ENCODE measurements around the gene AAR2. TPM values are rescaled to one million over a fixed set of nuclear protein-coding genes. Genes with fewer than 3 reads are reported as not detected.

AAR2 gene
- total RNA-seq (33.5 and 36.0 TPM in 2 replicates), polyA plus RNA-seq (42.2 and 43.5 TPM in 2 replicates)

GRCh38 chr20:36235892-36236785 is at the start of gene AAR2:
Gene AAR2 (plus strand): TSS chr20:36236478. CDS start chr20:36239869, 3,391 bp downstream.
- peak within 1 kb of the TSS; percentile 87 for H3K27ac ChIP-seq

GRCh38 chr20:36193977-36194712 is 42.1 kb upstream of the AAR2 start:
- Histone ChIP-seq H3K9me3 (ENCODE audit: low read depth) (no peaks in the 10 kb centered on the region), H3K4me1 (ENCODE audit: low read depth) (no peaks in the 10 kb centered on the region), H3K4me3 (no peak overlapping the region), H3K36me3 (peaks cover 10% of the 10 kb centered on the region), H3K27ac (no peak overlapping the region), H3K27me3 (no peaks in the 10 kb centered on the region)
- TF ChIP-seq CTCF (IDR thresholded peaks at IDR 0.05; ENCODE audit: low read depth, low read length), result no peak
- no peak for DNase-seq (ENCODE audit: low read depth in 1 of 2, low spot score in 1 of 2)

More at GRCh38 chr20:36235892-36236785, at the start of gene AAR2:
- no peak for TF ChIP-seq CTCF (IDR thresholded peaks at IDR 0.05; ENCODE audit: low read depth, low read length)
- H3K27me3 ChIP-seq, result no peaks in the 10 kb centered on the region
- peaks cover 11% of the 10 kb centered on the region for H3K4me1 ChIP-seq (ENCODE audit: low read depth)
- DNase-seq (ENCODE audit: low read depth in 1 of 2, low spot score in 1 of 2), result peak; percentile 86
- H3K4me3 ChIP-seq, result peak within 1 kb of the TSS; percentile 62
- H3K36me3 ChIP-seq, result peaks cover 12% of the 10 kb centered on the region
- no peaks in the 10 kb centered on the region for H3K9me3 ChIP-seq (ENCODE audit: low read depth)

- Histone ChIP-seq H3K27me3 (no peaks in the 10 kb centered on the region), H3K27ac (no peak overlapping the region), H3K9me3 (ENCODE audit: low read depth) (no peaks in the 10 kb centered on the region), H3K4me1 (ENCODE audit: low read depth) (peaks cover 5% of the 10 kb centered on the region), H3K4me3 (no peak overlapping the region), H3K36me3 (peaks cover 7% of the 10 kb centered on the region)
- TF ChIP-seq CTCF (IDR thresholded peaks at IDR 0.05; ENCODE audit: low read depth, low read length), result no peak
- no peak for DNase-seq (ENCODE audit: low read depth in 1 of 2, low spot score in 1 of 2)
These were observed 39.6 kb upstream of the AAR2 start for GRCh38 chr20:36196676-36197075.

GRCh38 chr20:36197271-36197670 is 39.0 kb upstream of the AAR2 start:
- no peaks in the 10 kb centered on the region for H3K9me3 ChIP-seq (ENCODE audit: low read depth)
- H3K27ac ChIP-seq, result no peak overlapping the region
- H3K4me3 ChIP-seq, result no peak overlapping the region
- peaks cover 5% of the 10 kb centered on the region for H3K4me1 ChIP-seq (ENCODE audit: low read depth)
- no peak for DNase-seq (ENCODE audit: low read depth in 1 of 2, low spot score in 1 of 2)
- no peaks in the 10 kb centered on the region for H3K27me3 ChIP-seq
- TF ChIP-seq CTCF (IDR thresholded peaks at IDR 0.05; ENCODE audit: low read depth, low read length), result no peak
- H3K36me3 ChIP-seq, result peaks cover 7% of the 10 kb centered on the region

GRCh38 chr20:36199345-36200257 is 36.7 kb upstream of the AAR2 start:
- peak; percentile 97 for TF ChIP-seq CTCF (IDR thresholded peaks at IDR 0.05; ENCODE audit: low read depth, low read length)
- DNase-seq (ENCODE audit: low read depth in 1 of 2, low spot score in 1 of 2), result peak; percentile 86 to 87
- H3K4me3 ChIP-seq, result no peak overlapping the region
- H3K9me3 ChIP-seq (ENCODE audit: low read depth), result no peaks in the 10 kb centered on the region
- no peak overlapping the region for H3K27ac ChIP-seq
- H3K4me1 ChIP-seq (ENCODE audit: low read depth), result peaks cover 5% of the 10 kb centered on the region
- no peaks in the 10 kb centered on the region for H3K27me3 ChIP-seq
- H3K36me3 ChIP-seq, result peaks cover 7% of the 10 kb centered on the region

Measured in cardiac muscle cell (in vitro differentiated cells and primary cell).